ENCODE data around the gene PLCH1.

The PLCH1 gene

GRCh38 chr3:155444771-155445170 lies 300.1 kb downstream of the PLCH1 start:
- DNase-seq (ENCODE audit: low read depth in 2 of 2): no peak
- no peak for TF ChIP-seq CTCF (IDR thresholded peaks at IDR 0.05; ENCODE audit: low read depth, low read length)
- no peak overlapping the region for H3K4me3 ChIP-seq (replicated peaks in 1 of 2; ENCODE audit: low read depth in 2 of 2, low read length in 2 of 2)

GRCh38 chr3:155443815-155444214 lies 301.1 kb downstream of the PLCH1 start:
- no peak for DNase-seq (ENCODE audit: low read depth in 2 of 2)
- TF ChIP-seq CTCF (IDR thresholded peaks at IDR 0.05; ENCODE audit: low read depth, low read length): no peak
- H3K4me3 ChIP-seq (replicated peaks in 1 of 2; ENCODE audit: low read depth in 2 of 2, low read length in 2 of 2): no peak overlapping the region

GRCh38 chr3:155442072-155442471 lies 302.8 kb downstream of the PLCH1 start:
- no peak for TF ChIP-seq CTCF (IDR thresholded peaks at IDR 0.05; ENCODE audit: low read depth, low read length)
- DNase-seq (ENCODE audit: low read depth in 2 of 2): peak in 1 of 2 donors; percentile 57

GRCh38 chr3:155441506-155441905 lies 303.4 kb downstream of the PLCH1 start:
- no peak overlapping the region for H3K4me3 ChIP-seq (replicated peaks in 1 of 2; ENCODE audit: low read depth in 2 of 2, low read length in 2 of 2)
- TF ChIP-seq CTCF (IDR thresholded peaks at IDR 0.05; ENCODE audit: low read depth, low read length): no peak
- DNase-seq (ENCODE audit: low read depth in 2 of 2): no peak

More at GRCh38 chr3:155442072-155442471, 302.8 kb downstream of the PLCH1 start:
- no peak overlapping the region for H3K4me3 ChIP-seq (replicated peaks in 1 of 2; ENCODE audit: low read depth in 2 of 2, low read length in 2 of 2)

GRCh38 chr3:155441026-155441425 lies 303.8 kb downstream of the PLCH1 start:
- H3K4me3 ChIP-seq (replicated peaks in 1 of 2; ENCODE audit: low read depth in 2 of 2, low read length in 2 of 2): no peak overlapping the region
- no peak for DNase-seq (ENCODE audit: low read depth in 2 of 2)
- TF ChIP-seq CTCF (IDR thresholded peaks at IDR 0.05; ENCODE audit: low read depth, low read length): no peak

GRCh38 chr3:155435821-155436220 lies 309.1 kb downstream of the PLCH1 start:
- DNase-seq (ENCODE audit: low read depth in 2 of 2): peak in 1 of 2 donors; percentile 31
- TF ChIP-seq CTCF (IDR thresholded peaks at IDR 0.05; ENCODE audit: low read depth, low read length): no peak

GRCh38 chr3:155431856-155432570 lies 312.9 kb downstream of the PLCH1 start:
- TF ChIP-seq CTCF (IDR thresholded peaks at IDR 0.05; ENCODE audit: low read depth, low read length): no peak
- no peak for DNase-seq (ENCODE audit: low read depth in 2 of 2)
- no peak overlapping the region for H3K4me3 ChIP-seq (replicated peaks in 1 of 2; ENCODE audit: low read depth in 2 of 2, low read length in 2 of 2)

More at GRCh38 chr3:155435821-155436220, 309.1 kb downstream of the PLCH1 start:
- no peak overlapping the region for H3K4me3 ChIP-seq (replicated peaks in 1 of 2; ENCODE audit: low read depth in 2 of 2, low read length in 2 of 2)
